SK-N-MC (cell line): ENCODE results near the gene SMARCA4.

Source experiments
- EZH2 ChIP-seq: fragments of 200-600 bp; sonication (generic); IDR thresholded peaks from one replicate; pipeline ENCODE4 v1.6.1; 2017; ENCODE audit warnings: antibody characterized with exemption
- FOXP2 ChIP-seq: optimal IDR thresholded peaks from 2 replicates; pipeline ENCODE3; 2011; ENCODE audit warnings: mild to moderate bottlenecking, moderate library complexity; ENCODE audit not compliant: insufficient read depth; ENCODE audit errors: extremely low read length, control extremely low read depth
- POLR2AphosphoS5 ChIP-seq: IDR thresholded peaks from 2 replicates; pipeline ENCODE4 v1.6.1; 2012; ENCODE audit warnings: mild to moderate bottlenecking, low read depth, low read length, borderline replicate concordance

- TF ChIP-seq EZH2 = no peak
- TF ChIP-seq POLR2AphosphoS5 = no peak
- TF ChIP-seq FOXP2 = no peak
Measured at GRCh38 chr19:11016631-11017030, 55.8 kb downstream of the SMARCA4 start.
